Fibroblast of mammary gland (primary cell): ENCODE measurements around the gene CNOT2.

Source experiments
- DNase-seq: peaks from one replicate; pipeline ENCODE4 v3.0.0-alpha.2; 2010; ENCODE audit warnings: low read depth
- H3K4me3 ChIP-seq: 2 replicates; pipeline ENCODE4 v1.5.1; 2011; ENCODE audit warnings: low read depth, mild to moderate bottlenecking, low read length, moderate library complexity; ENCODE audit not compliant: control insufficient read depth
- CTCF ChIP-seq: conservative IDR thresholded peaks from 2 replicates; pipeline ENCODE4 v1.5.1; 2011; ENCODE audit warnings: low read depth, low read length, inconsistent platforms; ENCODE audit not compliant: control insufficient read depth, insufficient read depth

The CNOT2 gene

GRCh38 chr12:70309348-70309747 lies 66.1 kb downstream of the CNOT2 start:
- H3K4me3 ChIP-seq, result no peak overlapping the region
- TF ChIP-seq CTCF, result no peak
- DNase-seq, result peak; percentile 7

GRCh38 chr12:70314145-70314544 lies 70.9 kb downstream of the CNOT2 start:
- TF ChIP-seq CTCF, result no peak
- no peak for DNase-seq
- no peak overlapping the region for H3K4me3 ChIP-seq

GRCh38 chr12:70317781-70318180 lies 74.5 kb downstream of the CNOT2 start:
- DNase-seq, result no peak
- no peak overlapping the region for H3K4me3 ChIP-seq
- no peak for TF ChIP-seq CTCF

- H3K4me3 ChIP-seq, result no peak overlapping the region
- no peak for TF ChIP-seq CTCF
- no peak for DNase-seq
Measured at GRCh38 chr12:70319605-70320004, 76.4 kb downstream of the CNOT2 start.

GRCh38 chr12:70321191-70321590 lies 78.0 kb downstream of the CNOT2 start:
- TF ChIP-seq CTCF, result no peak
- DNase-seq, result no peak

GRCh38 chr12:70327541-70327940 lies 84.3 kb downstream of the CNOT2 start:
- no peak for TF ChIP-seq CTCF
- H3K4me3 ChIP-seq, result no peak overlapping the region
- no peak for DNase-seq

More at GRCh38 chr12:70321191-70321590, 78.0 kb downstream of the CNOT2 start:
- H3K4me3 ChIP-seq, result no peak overlapping the region

- H3K4me3 ChIP-seq, result no peak overlapping the region
- no peak for DNase-seq
- no peak for TF ChIP-seq CTCF
Measured at GRCh38 chr12:70329728-70330127, 86.5 kb downstream of the CNOT2 start.
